IMR-90 (cell line): ENCODE data around the gene CES2. TPM values are rescaled to one million over a fixed set of nuclear protein-coding genes. Genes with fewer than 3 reads are reported as not detected.

Source experiments
- ATAC-seq: fragments of 200-7000 bp; cut with Tn5 transposase; 2 replicates; pipeline ENCODE4 v1.9.1; 2020; ENCODE audit warnings: low read depth, mild to moderate bottlenecking, moderate library complexity
- BruUV-seq: library from RNA; stranded (reverse); fragments of 400-500 nt; replicated peaks from 2 replicates; lab custom pipeline; 2021; lab: Mats Ljungman, UMichigan
- CTCF ChIA-PET: fragments of 300-600 bp; formaldehyde crosslinking; extraction: SDS; loops from one replicate; lab custom pipeline; 2021; ENCODE audit warnings: antibody characterized with exemption; lab: Yijun Ruan, JAX
- POLR2A ChIA-PET: fragments of 300-600 bp; sonication (Branson Sonifier 250); formaldehyde crosslinking; loops from one replicate; lab custom pipeline; 2022; ENCODE audit warnings: antibody characterized with exemption; ENCODE audit not compliant: unreplicated experiment; lab: Charles Lee
- DNase-seq: peaks from one replicate; pipeline ENCODE4 v3.0.0; 2013
- H2AFZ ChIP-seq: replicated peaks from 2 replicates; pipeline ENCODE3; 2013; ENCODE audit warnings: low read length, mild to moderate bottlenecking; ENCODE audit not compliant: poor library complexity
- H2AK5ac ChIP-seq: 2 replicates; pipeline ENCODE4 v1.6.1; 2013; ENCODE audit warnings: low read depth, low read length, inconsistent platforms
- H2AK9ac ChIP-seq: replicated peaks from 2 replicates; pipeline ENCODE3; 2013; ENCODE audit warnings: mild to moderate bottlenecking, low read depth, low read length, moderate library complexity; ENCODE audit not compliant: poor library complexity
- H2BK120ac ChIP-seq: 2 replicates; pipeline ENCODE4 v1.6.1; 2013; ENCODE audit warnings: low read depth, low read length, inconsistent platforms
- H2BK15ac ChIP-seq: 3 replicates; pipeline ENCODE4 v1.6.1; 2013; ENCODE audit warnings: low read depth, low read length, inconsistent platforms
- H2BK20ac ChIP-seq: 2 replicates; pipeline ENCODE4 v1.6.1; 2013; ENCODE audit warnings: low read depth, mild to moderate bottlenecking, inconsistent platforms, low read length, moderate library complexity
- H2BK5ac ChIP-seq: 2 replicates; pipeline ENCODE4 v1.6.1; 2013; ENCODE audit warnings: mild to moderate bottlenecking, low read depth, low read length, inconsistent platforms; ENCODE audit not compliant: poor library complexity, severe bottlenecking
- H3K14ac ChIP-seq: replicated peaks from 2 replicates; pipeline ENCODE4 v1.6.1; 2013; ENCODE audit warnings: low read depth, low read length, inconsistent platforms
- H3K18ac ChIP-seq: 2 replicates; pipeline ENCODE4 v1.6.1; 2013; ENCODE audit warnings: low read depth, low read length, control low read depth
- H3K23ac ChIP-seq: 2 replicates; pipeline ENCODE4 v1.6.1; 2013; ENCODE audit warnings: low read depth, low read length, inconsistent platforms
- H3K27ac ChIP-seq: 2 replicates; pipeline ENCODE4 v1.5.1; 2013; ENCODE audit warnings: mild to moderate bottlenecking, control low read depth, low read length; ENCODE audit not compliant: insufficient read depth
- H3K27me3 ChIP-seq: 2 replicates; pipeline ENCODE4 v1.6.1; 2013; ENCODE audit warnings: low read length; ENCODE audit not compliant: control insufficient read depth, insufficient read depth
- H3K36me3 ChIP-seq: 2 replicates; pipeline ENCODE4 v1.6.1; 2013; ENCODE audit warnings: low read length, mixed read lengths; ENCODE audit not compliant: control insufficient read depth, insufficient read depth
- H3K4ac ChIP-seq: 2 replicates; pipeline ENCODE4 v1.6.1; 2013; ENCODE audit warnings: low read depth, low read length, inconsistent platforms
- H3K4me1 ChIP-seq: 2 replicates; pipeline ENCODE4 v1.6.1; 2013; ENCODE audit warnings: low read length, mixed read lengths; ENCODE audit not compliant: control insufficient read depth, insufficient read depth
- H3K4me2 ChIP-seq: 2 replicates; pipeline ENCODE4 v1.6.1; 2013; ENCODE audit warnings: low read depth, mild to moderate bottlenecking, control low read depth, low read length, moderate library complexity
- H3K4me3 ChIP-seq: 2 replicates; pipeline ENCODE4 v1.5.1; 2013; ENCODE audit warnings: low read depth, mild to moderate bottlenecking, control low read depth, low read length, moderate library complexity; ENCODE audit not compliant: insufficient read depth
- H3K56ac ChIP-seq: 2 replicates; pipeline ENCODE4 v1.6.1; 2013; ENCODE audit warnings: low read length, inconsistent platforms; ENCODE audit not compliant: insufficient read depth; ENCODE audit errors: extremely low read depth
- H3K79me1 ChIP-seq, 2 experiments: 2 replicates each; pipeline ENCODE4 v1.6.1; 2013; ENCODE audit warnings: low read length in 2 of 2, inconsistent platforms in 1 of 2, low read depth in 1 of 2
- H3K9ac ChIP-seq: 2 replicates; pipeline ENCODE4 v1.6.1; 2013; ENCODE audit warnings: low read depth, low read length, control low read depth
- H3K9me1 ChIP-seq: 2 replicates; pipeline ENCODE4 v1.6.1; 2013; ENCODE audit warnings: low read length, inconsistent platforms; ENCODE audit not compliant: insufficient read depth
- H3K9me3 ChIP-seq: 2 replicates; pipeline ENCODE4 v1.6.1; 2013; ENCODE audit warnings: low read length; ENCODE audit not compliant: control insufficient read depth, insufficient read depth
- H4K20me1 ChIP-seq: 2 replicates; pipeline ENCODE4 v1.6.1; 2013; ENCODE audit warnings: low read length, inconsistent platforms; ENCODE audit not compliant: insufficient read depth
- H4K5ac ChIP-seq: 2 replicates; pipeline ENCODE4 v1.6.1; 2013; ENCODE audit warnings: mild to moderate bottlenecking, low read depth, low read length, control low read depth
- H4K8ac ChIP-seq, 2 experiments: 2 replicates each; pipeline ENCODE4 v1.6.1; 2013; ENCODE audit warnings: low read depth in 2 of 2, low read length in 2 of 2, control low read depth in 1 of 2, inconsistent platforms in 1 of 2
- H4K91ac ChIP-seq: 2 replicates; pipeline ENCODE4 v1.6.1; 2013; ENCODE audit warnings: low read depth, low read length, inconsistent platforms; ENCODE audit not compliant: insufficient read depth
- BHLHE40 ChIP-seq: fragments of 150-350 bp; IDR thresholded peaks from 2 replicates; pipeline ENCODE4 v1.6.1; 2016; ENCODE audit warnings: mild to moderate bottlenecking, low read depth, low read length
- CEBPB ChIP-seq: IDR thresholded peaks from 2 replicates; pipeline ENCODE4 v1.6.1; 2012; ENCODE audit warnings: low read depth, low read length, improper control_type of control experiment
- CHD1 ChIP-seq: IDR thresholded peaks from 2 replicates; pipeline ENCODE4 v1.6.1; 2012; ENCODE audit warnings: low read depth, low read length, improper control_type of control experiment
- CTCF ChIP-seq: conservative IDR thresholded peaks from 2 replicates; pipeline ENCODE4 v1.5.1; 2012; ENCODE audit warnings: mild to moderate bottlenecking, low read depth, low read length, improper control_type of control experiment
- ELK1 ChIP-seq: fragments of 150-350 bp; IDR thresholded peaks from 2 replicates; pipeline ENCODE4 v1.6.1; 2016; ENCODE audit warnings: low read depth, mild to moderate bottlenecking, low read length, moderate library complexity, borderline replicate concordance
- MAFK ChIP-seq: IDR thresholded peaks from 2 replicates; pipeline ENCODE4 v1.6.1; 2012; ENCODE audit warnings: low read depth, low read length, improper control_type of control experiment
- MAZ ChIP-seq: IDR thresholded peaks from 2 replicates; pipeline ENCODE4 v1.6.1; 2012; ENCODE audit warnings: low read depth, mild to moderate bottlenecking, low read length, improper control_type of control experiment, moderate library complexity, borderline replicate concordance
- MXI1 ChIP-seq: IDR thresholded peaks from 2 replicates; pipeline ENCODE4 v1.6.1; 2012; ENCODE audit warnings: low read depth, mild to moderate bottlenecking, low read length, moderate library complexity, borderline replicate concordance
- NFE2L2 ChIP-seq: fragments of 150-350 bp; IDR thresholded peaks from 2 replicates; pipeline ENCODE4 v1.6.1; 2016; ENCODE audit warnings: low read depth, mild to moderate bottlenecking, low read length
- POLR2A ChIP-seq: IDR thresholded peaks from 2 replicates; pipeline ENCODE4 v1.6.1; 2012; ENCODE audit warnings: mild to moderate bottlenecking, low read depth, low read length
- RAD21 ChIP-seq: IDR thresholded peaks from 2 replicates; pipeline ENCODE4 v1.6.1; 2012; ENCODE audit warnings: low read length, improper control_type of control experiment
- RCOR1 ChIP-seq: IDR thresholded peaks from 2 replicates; pipeline ENCODE4 v1.6.1; 2012; ENCODE audit warnings: mild to moderate bottlenecking, low read length, improper control_type of control experiment; ENCODE audit not compliant: insufficient replicate concordance
- RFX5 ChIP-seq: IDR thresholded peaks from 2 replicates; pipeline ENCODE4 v1.8.0; 2012; ENCODE audit warnings: low read depth, mild to moderate bottlenecking, low read length, moderate library complexity
- SMC3 ChIP-seq: fragments of 150-350 bp; IDR thresholded peaks from 2 replicates; pipeline ENCODE4 v1.6.1; 2016; ENCODE audit warnings: low read depth, mild to moderate bottlenecking, antibody characterized with exemption, low read length, moderate library complexity
- USF2 ChIP-seq: fragments of 150-350 bp; IDR thresholded peaks from 2 replicates; pipeline ENCODE4 v1.6.1; 2017; ENCODE audit warnings: mild to moderate bottlenecking, antibody characterized with exemption, low read length, low read depth
- WGBS, 2 experiments: methylation state at CpG; one replicate each; pipeline versions ENCODE4 v1.1.5 to v1.1.7; 2013; ENCODE audit warnings: missing lambda C conversion rate in 2 of 2; ENCODE audit not compliant: insufficient read length in 1 of 2; ENCODE audit errors: extremely low coverage in 2 of 2; 5-methylcytosine and 5-hydroxymethylcytosine counted together
- dilution Hi-C: fragments of 300-500 bp; cut with HindIII; formaldehyde crosslinking; loops from one replicate; pipeline ENCODE4 v1.14.3; 2018; ENCODE audit warnings: low sequenced_read_pairs; ENCODE audit not compliant: unreplicated experiment
- in situ Hi-C: fragments of 300-500 bp; cut with MboI; formaldehyde crosslinking; loops from 3 replicates; pipeline ENCODE4 v1.14.3; 2019; ENCODE audit warnings: low sequenced_read_pairs, inconsistent platforms, mixed read lengths
- intact Hi-C: fragments of 100-400 bp; cut with micrococcal nuclease; formaldehyde crosslinking; loops from 2 replicates; pipeline ENCODE4 v1.10.0; 2022
- polyA plus RNA-seq, 3 experiments: library from polyadenylated mRNA; depleted of rRNA; stranded (reverse); fragments of >200 nt; gene quantifications; 2 replicates each; pipeline ENCODE4 v1.2.3, GENCODE V29; 2012; ENCODE audit warnings: low replicate concordance in 1 of 3
- total RNA-seq: library from RNA; depleted of rRNA; stranded (reverse); fragments of >200 nt; gene quantifications from 2 replicates; pipeline ENCODE4 v1.2.3, GENCODE V29; 2012

The CES2 gene
- total and polyA plus RNA-seq, 2 of the 4 experiments (the other 2 are of a cell fraction), result 15.1 to 23.2 TPM

GRCh38 chr16:66913081-66913480, 22.2 kb upstream of the CES2 start:
- Histone ChIP-seq H3K23ac (no peak overlapping the region), H3K9me3 (no peaks in the 10 kb centered on the region), H4K5ac (no peak overlapping the region), H3K9me1 (no peaks in the 10 kb centered on the region), H3K9ac (no peak overlapping the region), H3K27me3 (peaks cover 30% of the 10 kb centered on the region), H2BK5ac (no peak overlapping the region), H3K27ac (no peak overlapping the region), H3K14ac (no peak overlapping the region), H2BK120ac (no peak overlapping the region), H2AK5ac (no peak overlapping the region), H3K4me3 (no peak overlapping the region), H2BK20ac (no peak overlapping the region), H3K4me1 (no peaks in the 10 kb centered on the region), H3K4me2 (no peak overlapping the region), H3K79me1 (no peaks in the 10 kb centered on the region), H2BK15ac (no peak overlapping the region), H4K91ac (no peak overlapping the region), H4K20me1 (no peaks in the 10 kb centered on the region), H3K4ac (no peak overlapping the region), H3K36me3 (no peaks in the 10 kb centered on the region), H4K8ac (no peak overlapping the region), H2AFZ (no peak overlapping the region), H3K18ac (no peak overlapping the region), H2AK9ac (no peak overlapping the region), H3K56ac (no peak overlapping the region)
- ATAC-seq (no peak), DNase-seq (no peak)
- TF ChIP-seq POLR2A (no peak), CTCF (no peak), RAD21 (no peak), MAFK (no peak), CEBPB (no peak), SMC3 (no peak), MXI1 (no peak), NFE2L2 (no peak), RCOR1 (no peak), RFX5 (no peak), CHD1 (no peak), MAZ (no peak), BHLHE40 (no peak), USF2 (no peak), ELK1 (no peak)
- ChIA-PET POLR2A (no interaction called here), CTCF (no interaction called here)
- 71% methylated on average over 3 of the region's 10 CpGs; no CpG with 5 or more reads in 1 of the 2 experiments for WGBS, 2 experiments
- intact Hi-C loops, result no loop called here
- no TSS peak for BruUV-seq
- in situ Hi-C loops, result no loop called here
- dilution Hi-C loops, result no loop called here
